GM12878 (cell line): ENCODE data around the gene TREM1.

Experiments used
- JUND ChIP-seq: IDR thresholded peaks from 2 replicates; pipeline ENCODE4 v1.6.1; 2012; ENCODE audit warnings: low read depth, mild to moderate bottlenecking, low read length, improper control_type of control experiment, moderate library complexity
- RCOR1 ChIP-seq: conservative IDR thresholded peaks from 2 replicates; pipeline ENCODE4 v1.6.1; 2012; ENCODE audit warnings: low read depth, low read length, improper control_type of control experiment
- SIN3A ChIP-seq: IDR thresholded peaks from 2 replicates; pipeline ENCODE4 v1.6.1; 2012; ENCODE audit warnings: low read depth, low read length, improper control_type of control experiment
- SPI1 ChIP-seq: IDR thresholded peaks from 2 replicates; pipeline ENCODE4 v1.6.1; 2011; ENCODE audit warnings: low read depth, mild to moderate bottlenecking, low read length, moderate library complexity, borderline replicate concordance; ENCODE audit not compliant: insufficient read depth
- TF ChIP-seq, protein P1 (sequence below): IDR thresholded peaks from 2 replicates; pipeline ENCODE4 v1.6.1; 2012; ENCODE audit warnings: low read depth, low read length, improper control_type of control experiment
- TF ChIP-seq, protein P2 (sequence below): fragments of 450-650 bp; IDR thresholded peaks from 2 replicates; pipeline ENCODE4 v1.6.1; 2017; ENCODE audit warnings: mild to moderate bottlenecking
- TF ChIP-seq, protein P3 (sequence below), 3 experiments: IDR thresholded peaks in 2 of 3; conservative IDR thresholded peaks in 1 of 3; 2 replicates each; pipeline ENCODE4 v1.5.1; 2011; ENCODE audit warnings: low read depth in 3 of 3, low read length in 3 of 3, mild to moderate bottlenecking in 3 of 3, control low read depth in 2 of 3, moderate library complexity in 2 of 3, inconsistent platforms in 1 of 3, mixed read lengths in 1 of 3; ENCODE audit not compliant: control insufficient read depth in 2 of 3, insufficient read depth in 1 of 3; ENCODE audit errors: extremely low read depth in 1 of 3
- TF ChIP-seq, protein P4 (sequence below): fragments of 150-350 bp; IDR thresholded peaks from 2 replicates; pipeline ENCODE4 v1.6.1; 2016; ENCODE audit warnings: low read depth, low read length

DNA sequence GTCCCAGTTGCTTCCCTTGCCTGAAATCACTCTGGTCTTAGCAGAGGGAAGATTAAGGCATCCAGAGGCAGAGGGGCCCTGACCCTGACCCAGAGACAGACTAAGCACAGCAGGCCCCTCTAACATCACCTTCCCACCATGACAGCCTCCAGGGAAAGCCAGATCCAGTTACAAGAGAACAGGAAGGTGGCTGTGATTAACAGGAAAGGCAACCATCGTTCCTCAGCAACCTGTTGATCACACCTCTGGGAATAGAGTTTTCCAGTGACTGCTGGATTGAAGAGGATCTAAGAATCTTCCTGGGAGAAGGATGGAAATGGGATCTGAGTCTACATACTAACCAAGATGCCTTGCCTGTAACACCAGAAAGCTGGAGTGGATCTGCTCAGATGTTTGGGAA is 5.2 kb upstream of the TREM1 start:
- TF ChIP-seq JUND (no peak), SIN3A (no peak), SPI1 (no peak), RCOR1 (no peak)
- TF ChIP-seq, protein P1, sequence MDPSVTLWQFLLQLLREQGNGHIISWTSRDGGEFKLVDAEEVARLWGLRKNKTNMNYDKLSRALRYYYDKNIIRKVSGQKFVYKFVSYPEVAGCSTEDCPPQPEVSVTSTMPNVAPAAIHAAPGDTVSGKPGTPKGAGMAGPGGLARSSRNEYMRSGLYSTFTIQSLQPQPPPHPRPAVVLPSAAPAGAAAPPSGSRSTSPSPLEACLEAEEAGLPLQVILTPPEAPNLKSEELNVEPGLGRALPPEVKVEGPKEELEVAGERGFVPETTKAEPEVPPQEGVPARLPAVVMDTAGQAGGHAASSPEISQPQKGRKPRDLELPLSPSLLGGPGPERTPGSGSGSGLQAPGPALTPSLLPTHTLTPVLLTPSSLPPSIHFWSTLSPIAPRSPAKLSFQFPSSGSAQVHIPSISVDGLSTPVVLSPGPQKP, result no peak
- TF ChIP-seq, protein P2, sequence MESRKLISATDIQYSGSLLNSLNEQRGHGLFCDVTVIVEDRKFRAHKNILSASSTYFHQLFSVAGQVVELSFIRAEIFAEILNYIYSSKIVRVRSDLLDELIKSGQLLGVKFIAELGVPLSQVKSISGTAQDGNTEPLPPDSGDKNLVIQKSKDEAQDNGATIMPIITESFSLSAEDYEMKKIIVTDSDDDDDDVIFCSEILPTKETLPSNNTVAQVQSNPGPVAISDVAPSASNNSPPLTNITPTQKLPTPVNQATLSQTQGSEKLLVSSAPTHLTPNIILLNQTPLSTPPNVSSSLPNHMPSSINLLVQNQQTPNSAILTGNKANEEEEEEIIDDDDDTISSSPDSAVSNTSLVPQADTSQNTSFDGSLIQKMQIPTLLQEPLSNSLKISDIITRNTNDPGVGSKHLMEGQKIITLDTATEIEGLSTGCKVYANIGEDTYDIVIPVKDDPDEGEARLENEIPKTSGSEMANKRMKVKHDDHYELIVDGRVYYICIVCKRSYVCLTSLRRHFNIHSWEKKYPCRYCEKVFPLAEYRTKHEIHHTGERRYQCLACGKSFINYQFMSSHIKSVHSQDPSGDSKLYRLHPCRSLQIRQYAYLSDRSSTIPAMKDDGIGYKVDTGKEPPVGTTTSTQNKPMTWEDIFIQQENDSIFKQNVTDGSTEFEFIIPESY, result no peak
- TF ChIP-seq, protein P3, sequence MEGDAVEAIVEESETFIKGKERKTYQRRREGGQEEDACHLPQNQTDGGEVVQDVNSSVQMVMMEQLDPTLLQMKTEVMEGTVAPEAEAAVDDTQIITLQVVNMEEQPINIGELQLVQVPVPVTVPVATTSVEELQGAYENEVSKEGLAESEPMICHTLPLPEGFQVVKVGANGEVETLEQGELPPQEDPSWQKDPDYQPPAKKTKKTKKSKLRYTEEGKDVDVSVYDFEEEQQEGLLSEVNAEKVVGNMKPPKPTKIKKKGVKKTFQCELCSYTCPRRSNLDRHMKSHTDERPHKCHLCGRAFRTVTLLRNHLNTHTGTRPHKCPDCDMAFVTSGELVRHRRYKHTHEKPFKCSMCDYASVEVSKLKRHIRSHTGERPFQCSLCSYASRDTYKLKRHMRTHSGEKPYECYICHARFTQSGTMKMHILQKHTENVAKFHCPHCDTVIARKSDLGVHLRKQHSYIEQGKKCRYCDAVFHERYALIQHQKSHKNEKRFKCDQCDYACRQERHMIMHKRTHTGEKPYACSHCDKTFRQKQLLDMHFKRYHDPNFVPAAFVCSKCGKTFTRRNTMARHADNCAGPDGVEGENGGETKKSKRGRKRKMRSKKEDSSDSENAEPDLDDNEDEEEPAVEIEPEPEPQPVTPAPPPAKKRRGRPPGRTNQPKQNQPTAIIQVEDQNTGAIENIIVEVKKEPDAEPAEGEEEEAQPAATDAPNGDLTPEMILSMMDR (IDR thresholded peaks at IDR 0.05 in 2 of 3, conservative IDR thresholded peaks at IDR 0.05 in 1 of 3; ENCODE audit: control insufficient read depth in 2 of 3, extremely low read depth in 1 of 3, insufficient read depth in 1 of 3, low read depth in 3 of 3, low read length in 3 of 3), result no peak
- TF ChIP-seq, protein P4, sequence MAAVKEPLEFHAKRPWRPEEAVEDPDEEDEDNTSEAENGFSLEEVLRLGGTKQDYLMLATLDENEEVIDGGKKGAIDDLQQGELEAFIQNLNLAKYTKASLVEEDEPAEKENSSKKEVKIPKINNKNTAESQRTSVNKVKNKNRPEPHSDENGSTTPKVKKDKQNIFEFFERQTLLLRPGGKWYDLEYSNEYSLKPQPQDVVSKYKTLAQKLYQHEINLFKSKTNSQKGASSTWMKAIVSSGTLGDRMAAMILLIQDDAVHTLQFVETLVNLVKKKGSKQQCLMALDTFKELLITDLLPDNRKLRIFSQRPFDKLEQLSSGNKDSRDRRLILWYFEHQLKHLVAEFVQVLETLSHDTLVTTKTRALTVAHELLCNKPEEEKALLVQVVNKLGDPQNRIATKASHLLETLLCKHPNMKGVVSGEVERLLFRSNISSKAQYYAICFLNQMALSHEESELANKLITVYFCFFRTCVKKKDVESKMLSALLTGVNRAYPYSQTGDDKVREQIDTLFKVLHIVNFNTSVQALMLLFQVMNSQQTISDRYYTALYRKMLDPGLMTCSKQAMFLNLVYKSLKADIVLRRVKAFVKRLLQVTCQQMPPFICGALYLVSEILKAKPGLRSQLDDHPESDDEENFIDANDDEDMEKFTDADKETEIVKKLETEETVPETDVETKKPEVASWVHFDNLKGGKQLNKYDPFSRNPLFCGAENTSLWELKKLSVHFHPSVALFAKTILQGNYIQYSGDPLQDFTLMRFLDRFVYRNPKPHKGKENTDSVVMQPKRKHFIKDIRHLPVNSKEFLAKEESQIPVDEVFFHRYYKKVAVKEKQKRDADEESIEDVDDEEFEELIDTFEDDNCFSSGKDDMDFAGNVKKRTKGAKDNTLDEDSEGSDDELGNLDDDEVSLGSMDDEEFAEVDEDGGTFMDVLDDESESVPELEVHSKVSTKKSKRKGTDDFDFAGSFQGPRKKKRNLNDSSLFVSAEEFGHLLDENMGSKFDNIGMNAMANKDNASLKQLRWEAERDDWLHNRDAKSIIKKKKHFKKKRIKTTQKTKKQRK, result no peak
